HTR-8/SVneo (cell line): ENCODE data around the gene RNU7-1.
"Not testable (repeated sequence)": the region's sequence is repeated elsewhere in the genome, so short reads cannot be mapped to it uniquely, and the experiment has no call there.

Source experiments
- DNase-seq: peaks from one replicate; pipeline ENCODE4 v3.0.0; 2011; ENCODE audit warnings: low spot score, mixed read lengths; ENCODE audit not compliant: insufficient read length
- FAIRE-seq: peaks from 2 replicates; lab custom pipeline; 2011; peaks lifted over from hg19 to GRCh38; lab: Jason Lieb, UNC

RNU7-1 gene

DNA sequence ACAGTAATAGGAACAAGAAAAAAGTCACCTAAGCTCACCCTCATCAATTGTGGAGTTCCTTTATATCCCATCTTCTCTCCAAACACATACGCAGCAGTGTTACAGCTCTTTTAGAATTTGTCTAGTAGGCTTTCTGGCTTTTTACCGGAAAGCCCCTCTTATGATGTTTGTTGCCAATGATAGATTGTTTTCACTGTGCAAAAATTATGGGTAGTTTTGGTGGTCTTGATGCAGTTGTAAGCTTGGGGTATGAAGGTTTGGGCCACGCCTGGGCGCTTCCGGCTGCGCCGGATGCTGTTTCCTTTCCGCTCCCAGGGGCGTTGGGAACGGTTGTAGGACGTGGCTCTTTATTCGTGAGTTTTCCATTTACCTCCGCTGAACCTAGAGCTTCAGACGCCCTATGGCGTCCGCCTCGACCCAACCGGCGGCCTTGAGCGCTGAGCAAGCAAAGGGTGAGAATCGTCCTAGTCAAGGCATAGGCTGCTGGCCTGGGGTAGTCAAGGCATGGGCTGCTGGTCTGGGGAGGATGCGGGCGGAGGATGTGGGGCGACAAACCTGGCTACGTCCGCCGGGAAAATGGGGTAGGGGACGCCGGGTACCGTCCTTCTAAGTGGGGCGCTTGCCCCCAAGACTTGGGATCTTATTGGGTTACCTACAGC, at the start of gene RNU7-1, which contains the start of gene C12orf57:
Gene RNU7-1, plus strand, starts transcription at position 95 of the 659 bp plus-strand sequence.
Gene C12orf57, plus strand, starts transcription at position 301 of the 659 bp plus-strand sequence. Its CDS starts 100 bp downstream, at position 401.
- FAIRE-seq (no peak), DNase-seq (peak; percentile 85)

- FAIRE-seq (no peak), DNase-seq (no peak)
Observed at GRCh38 chr12:6894321-6894720, 49.3 kb upstream of the RNU7-1 start.

- no peak for FAIRE-seq
Observed at GRCh38 chr12:6896846-6897435, 46.7 kb upstream of the RNU7-1 start.

GRCh38 chr12:6899427-6899826, 44.2 kb upstream of the RNU7-1 start:
- DNase-seq (no peak), FAIRE-seq (no peak)

More at GRCh38 chr12:6896846-6897435, 46.7 kb upstream of the RNU7-1 start:
- no peak for DNase-seq

GRCh38 chr12:6899837-6900519, 43.6 kb upstream of the RNU7-1 start:
- FAIRE-seq = no peak
- DNase-seq = no peak

- DNase-seq (no peak), FAIRE-seq (no peak)
Observed at GRCh38 chr12:6902448-6902847, 41.2 kb upstream of the RNU7-1 start.

- DNase-seq = no peak
Observed at GRCh38 chr12:6903722-6904121, 39.9 kb upstream of the RNU7-1 start.

DNA sequence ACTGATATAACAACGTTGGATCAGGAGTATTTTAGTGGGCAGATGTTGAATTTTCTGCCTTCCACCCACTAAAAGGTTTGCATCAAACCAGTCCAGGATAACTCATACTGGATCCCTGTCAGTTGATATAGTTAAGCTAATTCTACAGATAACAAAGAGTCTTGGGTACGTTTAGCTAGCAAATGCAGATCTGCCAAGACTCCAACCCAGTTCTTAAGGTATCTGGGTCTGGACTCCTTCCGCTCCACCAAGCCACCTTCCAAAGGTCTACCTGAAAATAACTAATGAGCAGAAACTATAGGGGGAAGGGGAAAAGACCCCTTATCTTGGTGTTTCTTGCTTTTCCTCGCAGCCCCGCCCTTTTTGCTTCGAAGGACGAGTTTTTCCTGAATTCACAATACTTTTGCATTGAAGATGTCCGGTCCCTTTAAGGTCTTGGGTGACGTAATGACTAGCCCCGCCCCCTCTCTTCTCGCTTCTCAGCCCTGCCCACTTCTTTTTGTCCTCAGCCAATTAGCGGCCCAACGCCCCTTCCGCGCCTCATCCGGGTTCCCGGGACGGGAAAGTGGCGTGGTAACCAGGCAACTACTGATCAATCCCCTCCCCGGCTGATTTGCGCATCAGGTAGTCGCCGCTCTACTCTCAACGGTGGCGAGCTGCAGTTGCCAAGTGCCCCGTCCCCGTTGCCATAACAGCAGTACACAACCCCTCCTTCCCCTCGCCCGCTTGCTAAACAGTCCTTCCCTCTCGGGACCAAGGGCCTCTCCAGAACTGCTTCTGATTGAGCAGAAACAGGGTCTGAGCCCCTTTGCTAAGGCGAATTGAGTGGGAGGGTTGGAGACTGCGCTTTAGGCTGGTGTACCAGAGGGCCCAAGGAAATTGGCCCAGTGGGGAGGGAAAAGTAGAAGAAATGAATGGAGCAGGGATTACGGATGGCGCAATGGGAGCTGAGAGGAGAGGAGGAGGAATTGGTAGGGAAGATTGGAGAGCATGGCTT, 39.0 kb upstream of the RNU7-1 start, which contains the start of gene LRRC23:
Gene LRRC23, plus strand, starts transcription at position 543 of the 997 bp plus-strand sequence. CDS start 812 bp downstream, outside the sequence.
- FAIRE-seq (peak; percentile 99), DNase-seq (peak; percentile 95)

More at GRCh38 chr12:6903722-6904121, 39.9 kb upstream of the RNU7-1 start:
- FAIRE-seq = peak; percentile 74

DNA sequence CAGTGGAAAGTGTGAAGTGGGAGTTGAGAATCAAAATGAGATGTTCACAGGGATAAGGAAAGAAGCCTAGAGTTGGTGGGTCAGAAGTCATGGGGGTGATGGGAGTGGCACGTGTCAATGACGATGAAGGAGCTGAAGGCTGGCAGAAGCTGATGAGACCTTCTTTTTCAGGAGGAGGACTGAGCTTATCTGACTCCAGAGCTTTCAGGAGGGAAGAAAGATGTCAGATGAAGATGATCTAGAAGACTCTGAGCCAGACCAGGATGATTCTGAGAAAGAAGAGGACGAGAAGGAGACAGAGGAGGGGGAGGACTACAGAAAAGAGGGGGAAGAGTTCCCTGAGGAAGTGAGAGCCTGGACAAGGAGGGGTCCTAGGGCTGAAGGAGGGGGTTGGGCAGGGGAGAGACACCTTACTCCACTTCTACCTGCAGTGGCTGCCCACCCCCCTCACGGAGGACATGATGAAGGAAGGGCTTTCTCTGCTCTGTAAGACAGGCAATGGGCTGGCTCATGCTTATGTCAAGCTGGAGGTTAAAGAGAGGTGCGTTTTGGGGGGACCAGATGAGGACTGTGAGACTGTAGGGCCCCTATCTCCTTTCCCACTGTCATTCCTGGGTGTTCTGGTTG, 38.1 kb upstream of the RNU7-1 start:
- FAIRE-seq (peak; percentile 73), DNase-seq (no peak)

GRCh38 chr12:6908141-6908540, 35.5 kb upstream of the RNU7-1 start:
- not testable (repeated sequence) for FAIRE-seq, DNase-seq

GRCh38 chr12:6909421-6910145, 34.0 kb upstream of the RNU7-1 start:
- DNase-seq (no peak), FAIRE-seq (no peak)

DNA sequence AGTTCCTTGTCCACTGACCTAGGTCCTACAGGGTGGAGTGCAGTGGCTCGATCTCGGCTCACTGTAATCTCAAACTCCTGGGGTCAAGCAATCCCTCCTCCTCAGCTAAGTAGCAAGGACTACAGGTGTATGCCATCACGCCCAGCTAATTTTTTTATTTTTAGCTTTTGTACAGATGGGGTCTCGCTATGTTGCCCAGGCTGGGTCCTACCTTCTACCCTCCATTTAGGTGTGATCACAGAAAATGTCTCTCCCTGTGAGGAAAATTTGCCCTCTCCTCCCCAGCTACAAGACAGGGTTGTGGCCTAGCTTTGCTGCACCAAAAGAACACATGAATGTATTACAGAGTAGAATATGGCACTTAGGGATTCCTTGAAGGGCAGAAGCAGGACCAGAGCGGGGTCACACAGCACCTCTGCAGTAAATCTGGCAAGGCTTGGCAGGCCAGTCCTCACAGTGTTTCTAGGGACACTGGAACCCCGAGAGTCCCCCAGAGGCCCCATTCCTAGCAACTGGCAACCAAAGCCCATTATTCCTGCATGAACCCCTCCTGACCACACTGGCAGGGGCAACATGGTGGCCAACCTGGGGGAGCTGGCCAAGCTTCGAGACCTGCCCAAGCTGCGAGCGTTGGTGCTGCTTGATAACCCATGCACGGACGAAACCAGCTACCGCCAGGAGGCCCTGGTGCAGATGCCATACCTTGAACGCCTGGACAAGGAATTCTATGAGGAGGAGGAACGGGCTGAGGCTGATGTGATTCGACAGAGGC, 31.3 kb upstream of the RNU7-1 start:
- FAIRE-seq = no peak
- DNase-seq = no peak

GRCh38 chr12:6914246-6914946, 29.2 kb upstream of the RNU7-1 start, which contains the start of gene ENO2:
ENO2 (plus strand) TSS chr12:6914580; CDS start chr12:6915833, 1,253 bp downstream.
- FAIRE-seq = peak; percentile 89
- DNase-seq = peak; percentile 83

- DNase-seq (no peak), FAIRE-seq (peak; percentile 59)
Observed at GRCh38 chr12:6914947-6915788, 28.4 kb upstream of the RNU7-1 start.

GRCh38 chr12:6915789-6916285, 27.8 kb upstream of the RNU7-1 start:
- DNase-seq (no peak), FAIRE-seq (no peak)
